K562 treated with DMSO at 1 percent for 12 hours (cell line): Measurements from ENCODE around the gene GPR139. TPM values are rescaled to one million over a fixed set of nuclear protein-coding genes. Genes with fewer than 3 reads are reported as not detected.

ENCODE experiments used
- total RNA-seq: library from RNA; unstranded; fragments of 300-600 nt; gene quantifications from 2 replicates; pipeline ENCODE4 v1.2.3, GENCODE V29; 2022; ENCODE audit not compliant: insufficient read depth

The GPR139 gene
- total RNA-seq: not detected in 2 replicates

DNA sequence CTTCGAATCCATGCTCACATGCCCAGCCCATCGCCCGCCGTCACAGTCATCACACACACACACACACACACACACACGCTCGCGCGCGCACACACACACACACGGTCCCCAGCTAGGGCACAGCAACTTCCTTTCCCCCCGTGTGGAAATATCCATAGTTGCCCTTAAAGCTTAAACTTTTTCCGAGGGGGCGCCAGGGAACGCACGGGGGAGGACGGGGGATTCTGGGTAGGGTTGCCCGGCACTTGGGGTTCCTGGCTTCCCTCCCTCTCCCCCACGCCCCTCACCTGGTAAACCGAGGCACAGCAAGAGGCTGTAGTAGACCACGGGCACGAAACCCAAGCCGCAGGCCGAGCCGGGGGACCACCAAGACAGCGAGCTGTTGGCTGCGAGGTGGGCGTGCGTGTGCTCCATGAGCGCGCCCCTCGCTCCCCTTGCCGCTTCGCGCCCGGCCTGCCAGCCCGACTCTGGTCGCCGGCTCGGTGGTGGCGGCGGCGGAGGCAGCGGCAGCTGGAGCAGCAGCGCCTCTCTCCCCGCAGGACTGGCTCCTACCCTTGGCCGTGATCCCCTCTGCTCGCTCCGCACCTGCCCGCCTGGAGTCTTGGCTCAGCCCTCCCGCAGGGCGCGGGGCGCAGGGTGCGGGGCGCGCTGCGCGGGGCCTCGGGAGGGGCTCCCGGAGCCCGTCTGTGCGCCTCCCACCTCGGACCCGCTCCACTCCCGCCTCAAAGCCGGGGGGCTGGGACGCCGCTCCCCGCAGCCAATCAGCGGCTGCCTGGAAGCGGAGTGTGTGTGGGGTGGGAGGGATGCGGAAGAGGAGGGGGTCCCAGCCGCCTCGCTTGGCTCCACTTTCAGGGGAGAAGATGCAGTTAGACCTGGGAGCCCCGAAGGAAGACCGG lies at the start of gene GPR139:
Gene GPR139, minus strand, starts transcription at position 688 of the 896 bp plus-strand sequence. Its CDS starts 274 bp downstream, at position 414.

Other genes with a start within 250 kb of the GPR139 start
- gene GPRC5B, start 189.0 kb downstream of the GPR139 start, total RNA-seq: 1.4 and 2.6 TPM in 2 replicates